Smooth muscle cell (in vitro differentiated cells): Measurements from ENCODE around the gene TMEM150C. TPM values are rescaled to one million over a fixed set of nuclear protein-coding genes. Genes with fewer than 3 reads are reported as not detected.
A peak's percentile ranks its signal among the peaks of the same experiment; 100 is the strongest.

Source experiments
- DNase-seq: peaks from one replicate; lab custom pipeline; 2025; ENCODE audit not compliant: unreplicated experiment; lab: John Stamatoyannopoulos, UW
- H2AFZ ChIP-seq: fragments of 200-600 bp; sonication (generic); 2 replicates; pipeline ENCODE4 v1.6.0; 2016; ENCODE audit warnings: antibody characterized with exemption, low read depth, mild to moderate bottlenecking
- H3F3A ChIP-seq: fragments of 200-600 bp; sonication (generic); 2 replicates; pipeline ENCODE4 v1.6.0; 2017; ENCODE audit warnings: antibody characterized with exemption, low read depth
- H3K27ac ChIP-seq: fragments of 200-600 bp; sonication (generic); 2 replicates; pipeline ENCODE4 v1.5.1; 2016; ENCODE audit warnings: low read depth, mild to moderate bottlenecking
- H3K27me3 ChIP-seq: fragments of 200-600 bp; sonication (generic); 2 replicates; pipeline ENCODE4 v1.6.1; 2016; ENCODE audit warnings: low read depth, mild to moderate bottlenecking
- H3K36me3 ChIP-seq: fragments of 200-600 bp; sonication (generic); 2 replicates; pipeline ENCODE4 v1.5.1; 2016; ENCODE audit warnings: low read depth
- H3K4me1 ChIP-seq: fragments of 200-600 bp; sonication (generic); 2 replicates; pipeline ENCODE4 v1.5.1; 2016; ENCODE audit warnings: low read depth
- H3K4me2 ChIP-seq: fragments of 200-600 bp; sonication (generic); 2 replicates; pipeline ENCODE4 v1.6.0; 2016; ENCODE audit warnings: mild to moderate bottlenecking
- H3K4me3 ChIP-seq: fragments of 200-600 bp; sonication (generic); 2 replicates; pipeline ENCODE4 v1.5.1; 2016; ENCODE audit warnings: mild to moderate bottlenecking
- H3K79me2 ChIP-seq: fragments of 200-600 bp; sonication (generic); 2 replicates; pipeline ENCODE4 v1.6.0; 2016; ENCODE audit warnings: low read depth, mild to moderate bottlenecking
- H3K9ac ChIP-seq: fragments of 200-600 bp; sonication (generic); 2 replicates; pipeline ENCODE4 v1.6.0; 2016; ENCODE audit warnings: low read depth
- H3K9me3 ChIP-seq: fragments of 200-600 bp; sonication (generic); replicated peaks from 2 replicates; pipeline ENCODE4 v1.5.1; 2016; ENCODE audit warnings: low read depth
- H4K20me1 ChIP-seq: fragments of 200-600 bp; sonication (generic); 2 replicates; pipeline ENCODE4 v1.6.0; 2016; ENCODE audit warnings: low read depth
- CTCF ChIP-seq: fragments of 200-600 bp; sonication (generic); IDR thresholded peaks from 2 replicates; pipeline ENCODE4 v1.5.1; 2017; ENCODE audit warnings: borderline replicate concordance, mild to moderate bottlenecking, antibody characterized with exemption; ENCODE audit not compliant: insufficient read depth, poor library complexity, severe bottlenecking
- WGBS: methylation state at CpG from one replicate; pipeline ENCODE4 v1.1.7; 2016; ENCODE audit warnings: low lambda C conversion rate; 5-methylcytosine and 5-hydroxymethylcytosine counted together
- polyA plus RNA-seq: library from polyadenylated mRNA; unstranded; fragments of >200 nt; fragmentation: Nextera tagmentation; extraction: Ambion mirVana; gene quantifications from 2 replicates; pipeline ENCODE4 v1.2.1, GENCODE V29; 2016
- total RNA-seq: library from RNA; depleted of rRNA; stranded (reverse); fragments of >200 nt; gene quantifications from 2 replicates; pipeline ENCODE4 v1.2.3, GENCODE V29; 2014

The TMEM150C gene
- total RNA-seq (0.81 and 8.0 TPM in 2 replicates), polyA plus RNA-seq (0.55 and 1.7 TPM in 2 replicates)

- Histone ChIP-seq H3F3A (no peaks in the 10 kb centered on the region), H3K9ac (no peak within 1 kb of the TSS), H3K4me2 (peak within 1 kb of the TSS; percentile 95), H3K36me3 (no peaks in the 10 kb centered on the region), H3K79me2 (no peaks in the 10 kb centered on the region), H4K20me1 (no peaks in the 10 kb centered on the region), H3K4me3 (peak within 1 kb of the TSS; percentile 76), H3K27me3 (peaks cover 19% of the 10 kb centered on the region), H3K27ac (no peak within 1 kb of the TSS), H2AFZ (peak within 1 kb of the TSS; percentile 99), H3K4me1 (no peaks in the 10 kb centered on the region), H3K9me3 (no peaks in the 10 kb centered on the region)
- TF ChIP-seq CTCF, result peak; percentile 23
- DNase-seq, result no peak
- 10% methylated on average over 47 of the region's 62 CpGs for WGBS
These were observed at the start of gene TMEM150C for GRCh38 chr4:82561786-82562563. TMEM150C (minus strand) TSS chr4:82561988; CDS start chr4:82504657, 57,331 bp downstream.

DNA sequence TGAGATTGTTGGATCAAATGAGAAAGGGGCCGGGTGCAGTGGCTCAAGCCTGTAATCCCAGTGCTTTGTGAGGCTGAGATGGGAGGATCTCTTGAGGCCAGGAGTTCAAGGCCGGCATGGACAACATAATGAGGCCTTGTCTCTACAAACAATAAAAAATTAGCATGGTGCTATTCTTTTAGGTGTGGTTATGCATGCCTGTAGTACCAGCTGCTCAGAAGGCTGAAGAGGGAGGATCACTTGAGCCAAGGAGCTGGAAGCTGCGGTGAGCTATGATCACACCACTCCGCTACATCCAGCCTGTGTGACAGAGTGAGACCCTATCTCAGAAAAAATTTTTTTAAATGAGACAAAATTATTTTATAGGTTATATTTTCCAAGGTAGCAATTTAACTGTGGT lies 49.7 kb upstream of the TMEM150C start:
- no peak for DNase-seq
- H3K9me3 ChIP-seq, result no peaks in the 10 kb centered on the region
- peaks cover 7% of the 10 kb centered on the region for H3K27me3 ChIP-seq
- H4K20me1 ChIP-seq, result no peaks in the 10 kb centered on the region
- no peaks in the 10 kb centered on the region for H3K36me3 ChIP-seq
- no peak overlapping the region for H3K9ac ChIP-seq
- H3K4me3 ChIP-seq, result no peak overlapping the region
- H3K27ac ChIP-seq, result no peak overlapping the region
- no peak overlapping the region for H3K4me2 ChIP-seq
- H3K79me2 ChIP-seq, result no peaks in the 10 kb centered on the region
- no peaks in the 10 kb centered on the region for H3K4me1 ChIP-seq
- WGBS, result 95% methylated on average over 4 of the region's 4 CpGs
- H3F3A ChIP-seq, result no peaks in the 10 kb centered on the region
- TF ChIP-seq CTCF, result no peak
- H2AFZ ChIP-seq, result no peak overlapping the region

- H3K4me1 ChIP-seq, result no peaks in the 10 kb centered on the region
- H3K4me3 ChIP-seq, result no peak overlapping the region
- no peak overlapping the region for H3K27ac ChIP-seq
- no peaks in the 10 kb centered on the region for H3K9me3 ChIP-seq
- WGBS, result 88% methylated on average over 2 of the region's 2 CpGs
- H3K9ac ChIP-seq, result no peak overlapping the region
- H2AFZ ChIP-seq, result no peak overlapping the region
- no peaks in the 10 kb centered on the region for H3K79me2 ChIP-seq
- no peak for TF ChIP-seq CTCF
- H4K20me1 ChIP-seq, result no peaks in the 10 kb centered on the region
- H3K4me2 ChIP-seq, result no peak overlapping the region
- no peaks in the 10 kb centered on the region for H3K36me3 ChIP-seq
- no peaks in the 10 kb centered on the region for H3F3A ChIP-seq
- H3K27me3 ChIP-seq, result no peaks in the 10 kb centered on the region
- DNase-seq, result no peak
These were observed 48.3 kb upstream of the TMEM150C start for GRCh38 chr4:82610041-82610440.

GRCh38 chr4:82606622-82607021 lies 44.8 kb upstream of the TMEM150C start:
- H3K4me1 ChIP-seq, result no peaks in the 10 kb centered on the region
- no peak overlapping the region for H3K4me3 ChIP-seq
- no peak for DNase-seq
- H3K9ac ChIP-seq, result no peak overlapping the region
- no peaks in the 10 kb centered on the region for H3K36me3 ChIP-seq
- 89% methylated on average over 7 of the region's 7 CpGs for WGBS
- H3K4me2 ChIP-seq, result no peak overlapping the region
- no peak for TF ChIP-seq CTCF
- H3K9me3 ChIP-seq, result no peaks in the 10 kb centered on the region
- H3K27me3 ChIP-seq, result no peaks in the 10 kb centered on the region
- no peaks in the 10 kb centered on the region for H3F3A ChIP-seq
- no peak overlapping the region for H3K27ac ChIP-seq
- no peak overlapping the region for H2AFZ ChIP-seq
- H4K20me1 ChIP-seq, result no peaks in the 10 kb centered on the region
- no peaks in the 10 kb centered on the region for H3K79me2 ChIP-seq
